BE2C (cell line): ENCODE results near the gene PIK3AP1.

Experiments used
- DNase-seq: peaks from one replicate; pipeline ENCODE4 v3.0.0-alpha.2; 2020
- H3K27me3 ChIP-seq: fragments of 250-450 bp; sonication (Bioruptor Pico); 2 replicates; pipeline ENCODE4 v1.5.1; 2020; ENCODE audit warnings: mild to moderate bottlenecking
- H3K36me3 ChIP-seq: fragments of 250-450 bp; sonication (Bioruptor Pico); 2 replicates; pipeline ENCODE4 v1.5.1; 2020; ENCODE audit warnings: mild to moderate bottlenecking
- H3K4me1 ChIP-seq: fragments of 250-450 bp; sonication (Bioruptor Pico); 2 replicates; pipeline ENCODE4 v1.5.1; 2020
- H3K4me3 ChIP-seq: 2 replicates; pipeline ENCODE4 v1.5.1; 2011; ENCODE audit warnings: low read depth, low read length
- H3K9me3 ChIP-seq: fragments of 250-450 bp; sonication (Bioruptor Pico); 2 replicates; pipeline ENCODE4 v1.5.1; 2020
- CTCF ChIP-seq: IDR thresholded peaks from 2 replicates; pipeline ENCODE4 v1.5.1; 2012; ENCODE audit warnings: mild to moderate bottlenecking, low read depth, low read length

PIK3AP1 gene

GRCh38 chr10:96642530-96642929, 77.8 kb downstream of the PIK3AP1 start:
- Histone ChIP-seq H3K27me3 (no peaks in the 10 kb centered on the region), H3K4me3 (no peak overlapping the region), H3K36me3 (no peaks in the 10 kb centered on the region), H3K9me3 (no peaks in the 10 kb centered on the region), H3K4me1 (no peaks in the 10 kb centered on the region)
- TF ChIP-seq CTCF = no peak
- DNase-seq = no peak

DNA sequence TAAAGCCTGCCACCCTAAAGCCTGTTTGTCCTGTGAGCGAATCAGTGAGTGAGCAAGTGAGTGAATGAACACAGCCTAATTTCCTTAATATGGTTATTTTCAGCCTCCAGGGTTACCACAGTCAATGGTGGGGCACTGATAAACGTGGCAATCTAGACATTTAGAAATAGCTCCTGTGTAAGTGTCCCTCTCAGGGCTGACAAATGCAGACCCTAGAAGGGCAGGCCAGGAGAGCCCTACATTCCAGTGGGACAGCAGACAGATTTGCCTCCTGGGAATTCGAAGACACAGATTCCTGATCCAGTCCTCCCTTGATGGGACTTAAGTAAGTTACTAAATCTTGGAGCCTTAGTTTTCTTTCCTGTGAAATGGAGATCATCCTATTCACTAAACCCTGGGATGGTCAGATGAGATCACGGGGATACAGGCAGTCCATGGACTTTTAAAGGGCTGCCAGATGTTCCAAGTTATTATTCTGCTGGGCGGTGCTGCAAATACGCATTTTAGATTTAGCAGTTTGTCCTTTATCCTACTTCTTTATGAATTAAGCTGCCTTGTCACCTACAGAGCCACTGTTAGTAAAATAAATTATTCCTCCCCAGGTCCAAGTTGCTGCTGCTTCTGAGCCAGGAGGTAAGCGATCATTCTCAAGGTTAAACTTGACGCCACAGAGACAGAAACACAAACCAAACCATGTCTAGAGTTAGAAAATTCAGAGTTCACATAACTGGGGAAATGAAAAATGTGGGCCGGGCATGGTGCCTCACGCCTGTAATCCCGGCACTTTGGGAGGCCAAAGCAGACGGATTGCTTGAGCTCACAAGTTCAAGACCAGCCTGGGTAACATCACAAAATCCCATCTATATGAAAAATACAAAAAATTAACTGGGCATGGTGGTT, 78.7 kb downstream of the PIK3AP1 start:
- no peak for TF ChIP-seq CTCF
- Histone ChIP-seq H3K27me3 (no peaks in the 10 kb centered on the region), H3K36me3 (no peaks in the 10 kb centered on the region), H3K9me3 (no peaks in the 10 kb centered on the region), H3K4me3 (no peak overlapping the region), H3K4me1 (no peaks in the 10 kb centered on the region)
- DNase-seq = no peak

- no peaks in the 10 kb centered on the region for H3K27me3 ChIP-seq
- no peak for DNase-seq
- H3K9me3 ChIP-seq = no peaks in the 10 kb centered on the region
- no peak overlapping the region for H3K4me3 ChIP-seq
- no peaks in the 10 kb centered on the region for H3K4me1 ChIP-seq
- no peaks in the 10 kb centered on the region for H3K36me3 ChIP-seq
- no peak for TF ChIP-seq CTCF
Observed at GRCh38 chr10:96639899-96640298, 80.4 kb downstream of the PIK3AP1 start.

- TF ChIP-seq CTCF = no peak
- DNase-seq = no peak
- Histone ChIP-seq H3K4me1 (no peaks in the 10 kb centered on the region), H3K4me3 (no peak overlapping the region), H3K36me3 (no peaks in the 10 kb centered on the region), H3K9me3 (no peaks in the 10 kb centered on the region), H3K27me3 (no peaks in the 10 kb centered on the region)
Observed at GRCh38 chr10:96638696-96639095, 81.6 kb downstream of the PIK3AP1 start.

DNA sequence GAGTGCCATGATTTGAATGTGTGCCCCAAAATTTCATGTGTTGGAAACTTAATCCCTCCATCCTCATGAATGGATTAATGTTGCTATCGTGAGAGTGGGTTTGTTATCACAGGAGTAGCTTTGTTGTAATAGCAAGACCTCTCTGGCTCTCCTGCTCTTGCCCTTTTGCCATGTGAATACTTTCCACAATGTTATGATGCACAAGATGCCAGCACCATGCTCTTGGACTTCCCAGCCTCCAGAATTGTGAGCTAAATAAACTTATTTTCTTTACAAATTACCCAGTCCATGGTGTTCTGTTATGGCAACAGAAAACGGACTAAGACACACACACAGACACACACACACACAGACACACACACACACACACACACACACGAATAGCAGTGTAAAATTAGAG, 82.2 kb downstream of the PIK3AP1 start:
- H3K9me3 ChIP-seq = no peaks in the 10 kb centered on the region
- no peak for TF ChIP-seq CTCF
- H3K36me3 ChIP-seq = no peaks in the 10 kb centered on the region
- H3K4me3 ChIP-seq = no peak overlapping the region
- no peaks in the 10 kb centered on the region for H3K27me3 ChIP-seq
- H3K4me1 ChIP-seq = no peaks in the 10 kb centered on the region
- DNase-seq = no peak

GRCh38 chr10:96637709-96638108, 82.6 kb downstream of the PIK3AP1 start:
- Histone ChIP-seq H3K9me3 (no peaks in the 10 kb centered on the region), H3K36me3 (no peaks in the 10 kb centered on the region), H3K4me3 (no peak overlapping the region), H3K27me3 (no peaks in the 10 kb centered on the region), H3K4me1 (no peaks in the 10 kb centered on the region)
- no peak for TF ChIP-seq CTCF
- no peak for DNase-seq
